SK-MEL-5 (cell line): ENCODE measurements around the gene CSKMT. TPM values are rescaled to one million over a fixed set of nuclear protein-coding genes. Genes with fewer than 3 reads are reported as not detected.
A peak's percentile ranks its signal among the peaks of the same experiment; 100 is the strongest.

ENCODE experiments used
- DNase-seq: peaks from one replicate; pipeline ENCODE4 v3.0.0-alpha.2; 2016; ENCODE audit warnings: low read depth, low spot score
- in situ Hi-C: cut with HindIII; loops from 2 replicates; pipeline ENCODE4 v1.10.0; 2016; ENCODE audit warnings: low sequenced_read_pairs, high pct_unique_total_duplicates, low pct_unique_long_range_greater_than_20kb
- small RNA-seq, 2 experiments: library from RNA; depleted of rRNA; stranded (forward); fragments of <200 nt; gene quantifications; one replicate each; pipeline ENCODE3, GENCODE V24; 2014
- total RNA-seq: library from RNA; depleted of rRNA; stranded (reverse); fragments of >200 nt; shearing (Covaris generic); gene quantifications from 2 replicates; pipeline ENCODE4 v1.2.3, GENCODE V29; 2014; rRNA removed

Gene CSKMT
- total RNA-seq, 1 experiment from 2014 or later, result 6.5 TPM

DNA sequence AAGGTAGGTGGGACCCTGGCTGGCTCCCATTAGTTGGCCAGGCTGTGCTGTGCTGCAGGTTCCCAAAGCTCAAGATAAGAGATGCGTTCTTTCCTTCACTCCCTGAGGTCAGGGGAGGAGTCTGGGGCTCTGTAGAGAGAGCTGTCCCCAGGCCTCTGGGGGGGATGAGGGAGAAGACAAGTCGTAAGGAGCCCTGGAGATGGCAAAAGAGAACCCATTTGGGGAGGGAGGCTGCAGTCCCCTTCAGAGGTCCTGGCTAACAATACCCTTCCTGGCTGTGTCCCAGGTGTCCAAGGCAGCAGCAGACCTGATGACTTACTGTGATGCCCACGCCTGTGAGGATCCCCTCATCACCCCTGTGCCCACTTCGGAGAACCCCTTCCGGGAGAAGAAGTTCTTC, 43.3 kb downstream of the CSKMT start:
- no peak for DNase-seq
- in situ Hi-C loops, result no loop called here

DNA sequence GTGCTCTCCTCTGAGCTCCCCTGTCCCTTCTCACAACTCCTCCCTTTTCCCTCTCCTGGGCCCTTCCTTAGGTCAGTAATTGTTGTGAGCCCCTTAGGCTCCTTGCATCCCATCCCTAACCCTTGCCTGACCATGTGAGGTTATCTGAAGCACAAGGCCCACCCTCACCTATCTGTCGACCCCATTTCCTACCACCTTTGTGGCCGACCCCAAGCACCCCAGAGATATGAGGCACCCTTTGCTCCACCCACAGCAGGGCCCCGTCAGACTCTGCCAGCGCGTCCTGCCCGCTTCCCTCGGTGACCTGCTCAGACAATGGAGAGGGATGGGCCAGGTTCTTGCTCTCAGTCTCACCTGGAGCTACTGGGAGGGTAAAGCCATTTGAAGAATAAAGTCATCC, 43.7 kb downstream of the CSKMT start:
- in situ Hi-C loops, result no loop called here

DNA sequence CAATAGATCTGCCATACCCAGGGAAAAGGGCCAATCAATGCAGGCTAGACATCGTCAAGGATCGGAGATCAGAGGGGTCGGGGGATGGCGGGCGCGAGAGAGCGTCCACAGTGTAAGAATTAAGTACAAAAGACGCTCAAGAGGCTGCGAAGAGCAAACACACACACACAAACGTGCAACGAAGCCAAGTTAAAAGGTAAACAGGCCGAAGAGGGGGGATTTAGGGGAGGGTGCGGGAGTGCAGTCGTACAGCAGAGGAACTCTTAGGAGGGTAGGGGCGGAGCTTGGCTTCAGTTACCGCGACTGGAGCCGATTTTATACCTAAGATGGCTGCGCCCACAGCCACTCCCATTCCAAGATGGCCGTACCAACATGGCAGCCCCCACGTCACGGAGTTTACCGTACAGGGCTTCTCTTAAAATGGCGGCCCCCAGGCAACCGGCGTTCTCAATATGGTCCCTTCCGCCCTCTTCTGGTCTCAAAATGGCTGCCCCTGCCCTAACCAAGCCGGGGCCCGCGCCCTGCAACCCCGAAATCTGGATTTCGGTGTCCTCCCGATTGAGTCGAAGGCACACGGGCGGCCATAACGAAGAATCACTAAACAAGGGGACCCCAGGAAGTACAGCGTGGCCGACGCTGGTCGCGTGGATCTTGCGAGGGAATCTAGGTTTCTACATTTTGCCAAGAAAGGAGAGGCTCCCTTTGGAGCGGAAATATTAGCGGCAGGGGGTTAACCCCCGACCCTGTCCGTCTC, 44.3 kb downstream of the CSKMT start:
- in situ Hi-C loops, result no loop called here
- DNase-seq, result peak; percentile 96

More for the DNA sequence above, 43.7 kb downstream of the CSKMT start:
- no peak for DNase-seq

DNA sequence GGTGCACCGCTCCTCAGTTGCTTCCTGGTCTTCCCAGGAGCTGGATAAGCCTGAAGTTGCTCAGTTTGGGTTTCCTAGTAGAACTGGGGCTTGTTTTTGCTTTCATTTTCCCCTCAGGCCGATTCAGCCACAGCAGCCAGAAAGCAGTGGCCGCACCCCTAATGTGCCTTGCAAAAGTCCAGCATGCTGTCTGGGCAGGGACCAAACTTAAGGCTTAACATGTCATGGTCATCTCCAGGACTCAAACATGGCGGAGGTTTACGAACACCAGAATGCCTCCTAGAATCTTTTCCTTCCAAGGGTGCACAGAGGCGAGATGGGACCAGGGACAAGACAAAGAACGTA, 44.9 kb downstream of the CSKMT start:
- DNase-seq, result no peak
- in situ Hi-C loops, result no loop called here

DNA sequence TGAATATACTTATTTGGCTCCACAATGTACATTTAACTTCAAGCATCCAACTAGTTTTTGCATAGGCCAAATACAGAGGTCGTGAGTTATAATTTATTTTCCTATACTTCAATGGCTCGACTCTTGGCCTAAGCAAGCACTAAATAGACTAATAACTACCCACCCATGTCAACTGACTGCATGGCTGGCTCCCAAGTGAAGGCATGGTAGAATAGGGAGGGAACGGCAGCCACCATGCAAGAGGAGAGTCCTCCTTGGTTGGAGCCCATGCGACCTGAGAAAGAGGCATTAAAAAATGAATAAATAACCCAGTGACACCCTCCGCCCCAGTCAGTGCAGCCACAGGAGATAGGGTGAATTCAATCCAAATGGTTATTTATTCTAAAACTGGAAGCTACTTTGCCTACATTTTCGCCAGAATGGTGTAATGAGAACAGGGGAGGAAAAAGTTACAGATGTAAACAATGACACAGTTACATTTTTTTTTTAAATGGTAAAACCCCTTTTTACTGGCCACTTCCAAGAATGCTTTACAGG, 47.2 kb downstream of the CSKMT start:
- DNase-seq, result no peak
- in situ Hi-C loops, result no loop called here

DNA sequence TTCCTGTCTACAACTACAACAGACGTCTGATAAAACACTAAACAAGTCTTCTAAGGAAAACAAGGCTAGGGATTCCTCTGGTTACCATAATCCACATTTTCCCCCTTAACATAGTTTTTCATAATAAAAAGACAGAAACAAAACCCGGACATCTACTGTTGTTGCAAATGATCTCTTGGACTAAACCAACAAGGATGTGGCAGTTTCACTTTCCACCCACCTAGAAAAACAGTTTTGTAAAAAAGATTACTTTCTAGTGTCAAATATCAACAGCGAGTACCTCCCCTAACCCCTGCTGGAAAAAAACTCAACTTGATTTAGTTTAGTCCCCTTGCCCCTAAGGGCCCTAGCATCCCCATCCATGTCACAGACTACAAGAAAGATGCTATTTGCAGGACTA, 47.7 kb downstream of the CSKMT start:
- DNase-seq, result no peak
- in situ Hi-C loops, result no loop called here

DNA sequence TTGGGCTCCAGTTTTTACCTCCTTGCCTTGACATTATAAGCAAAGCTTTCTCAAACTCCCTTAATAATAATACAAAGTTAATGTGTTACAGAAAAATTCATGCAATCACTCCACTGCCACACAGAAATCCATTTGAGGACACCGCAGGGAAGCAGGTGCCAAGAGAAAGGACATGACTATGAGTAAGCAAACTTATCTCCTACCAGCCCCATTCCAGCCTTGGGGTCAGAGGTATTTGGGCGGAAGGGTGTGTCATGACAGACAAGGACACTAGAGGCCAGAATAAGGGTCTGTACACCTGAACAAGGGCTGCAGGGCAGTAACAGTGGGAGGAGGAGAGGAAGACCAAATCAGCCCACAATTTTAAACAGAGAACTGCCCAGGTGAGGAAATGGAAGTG, 48.2 kb downstream of the CSKMT start:
- DNase-seq, result no peak
- in situ Hi-C loops, result no loop called here

DNA sequence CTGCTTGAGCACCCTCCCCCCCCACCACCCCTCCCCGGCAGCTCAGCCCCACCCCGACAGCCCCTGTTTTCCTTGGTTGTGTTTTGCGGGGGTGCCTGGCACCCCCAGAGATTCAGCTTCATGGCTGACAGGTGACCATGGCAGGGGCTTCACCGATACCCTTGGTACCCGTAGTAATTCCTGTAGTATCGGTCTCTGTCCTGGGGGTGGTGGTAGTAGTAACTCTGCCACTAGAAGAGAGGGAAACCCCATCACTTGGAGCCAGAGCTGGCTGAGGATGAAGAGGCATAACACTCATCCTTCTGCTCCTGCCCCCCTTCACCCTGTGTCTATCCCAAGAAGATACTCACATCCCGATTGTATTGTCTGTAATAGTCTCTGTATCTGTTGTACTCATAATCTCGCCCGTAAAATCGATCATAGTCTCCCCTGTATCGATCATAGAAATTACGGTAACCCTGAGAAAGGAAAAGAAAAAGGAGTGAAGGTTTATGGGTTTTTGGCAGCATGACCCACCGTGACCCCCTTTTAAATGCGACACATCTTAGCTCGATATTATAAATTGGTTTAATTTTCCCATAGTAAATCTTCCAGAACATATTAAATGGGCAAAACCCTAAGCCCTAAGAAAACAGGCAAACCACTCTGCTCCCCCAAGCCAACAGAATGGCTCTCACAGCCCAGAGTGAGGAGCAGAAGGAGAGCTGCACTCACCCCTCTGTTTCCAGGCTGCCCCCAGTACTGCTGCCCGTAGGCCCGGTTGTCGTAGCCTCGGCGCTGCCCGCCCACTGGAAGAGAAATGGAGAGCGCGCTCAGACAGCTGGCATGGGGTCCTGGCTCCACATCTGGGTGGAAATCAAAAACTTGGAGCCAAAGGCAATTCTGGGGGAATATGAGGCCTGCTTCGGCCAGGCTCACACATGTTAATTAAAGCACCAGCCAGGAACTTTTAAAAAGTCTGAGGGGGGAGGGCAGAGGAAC, 50.3 kb downstream of the CSKMT start:
- in situ Hi-C loops, result no loop called here
- DNase-seq, result no peak

DNA sequence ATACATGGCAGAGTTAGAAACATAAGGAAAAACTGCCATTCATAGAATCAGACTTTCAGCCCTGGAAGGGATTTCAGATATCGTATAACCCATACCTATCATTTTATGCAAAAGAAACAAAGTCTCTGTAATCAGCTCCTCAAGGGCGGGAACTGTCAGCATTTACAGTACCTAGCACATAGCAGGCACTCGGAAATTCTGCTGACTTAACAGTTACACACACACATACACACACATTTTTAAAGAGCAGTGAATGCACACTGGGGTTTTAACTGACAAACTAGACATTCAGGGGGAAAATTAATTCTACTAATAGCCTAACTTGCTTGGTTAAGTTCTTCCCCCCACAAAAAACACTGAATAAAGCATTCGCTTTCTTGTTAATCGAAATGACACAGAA, 51.1 kb downstream of the CSKMT start:
- DNase-seq, result no peak
- in situ Hi-C loops, result no loop called here

DNA sequence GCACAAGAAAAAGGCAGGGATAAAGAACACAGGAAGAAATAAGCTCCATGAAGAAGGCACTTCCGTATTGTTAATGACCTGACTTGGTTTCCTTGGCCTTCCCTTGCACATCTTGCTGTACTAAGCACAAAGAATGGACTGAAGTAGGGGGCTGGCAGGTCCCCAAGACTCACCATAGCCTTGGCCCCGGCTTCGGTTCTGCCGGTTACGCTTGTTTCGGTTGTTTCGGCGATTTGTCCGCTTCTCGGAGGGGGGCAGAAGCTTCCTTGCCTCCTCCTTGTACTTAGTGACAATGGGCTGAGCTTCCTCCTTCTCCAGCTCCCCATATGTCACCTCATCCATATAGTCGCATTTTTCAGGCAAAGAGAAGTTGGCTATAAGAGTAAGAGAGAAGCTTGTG, 51.7 kb downstream of the CSKMT start:
- in situ Hi-C loops, result no loop called here
- no peak for DNase-seq

Small RNA genes within 50 kb of the gene (small RNA-seq; reads per million reads assigned to genes)
- 0 reads per million in 2 experiments for gene SNORA57

Other genes starting within 250 kb of the CSKMT start
- gene SCGB1A1, start 246.3 kb upstream of the CSKMT start, total RNA-seq, result not detected in 2 replicates
- gene AHNAK, start 118.5 kb upstream of the CSKMT start, total RNA-seq, result 11.3 and 14.3 TPM in 2 replicates
- gene EEF1G, start 91.4 kb upstream of the CSKMT start, total RNA-seq, result 1,631 and 1,643 TPM in 2 replicates
- 6.0 and 7.3 TPM in 2 replicates for gene TUT1, start 73.8 kb upstream of the CSKMT start, total RNA-seq
- gene MTA2, start 63.4 kb upstream of the CSKMT start, total RNA-seq, result 55.4 and 56.3 TPM in 2 replicates
- gene EML3, start 52.5 kb upstream of the CSKMT start, total RNA-seq, result 9.1 and 9.7 TPM in 2 replicates
- 0.79 and 1.2 TPM in 2 replicates for gene ROM1, start 52.1 kb upstream of the CSKMT start, total RNA-seq
- 66.7 and 70.2 TPM in 2 replicates for gene B3GAT3, start 43.3 kb upstream of the CSKMT start, total RNA-seq
- gene GANAB, start 18.7 kb upstream of the CSKMT start, total RNA-seq, result 141 and 170 TPM in 2 replicates
- gene INTS5, start 12.0 kb upstream of the CSKMT start, total RNA-seq, result 11.8 and 14.1 TPM in 2 replicates
- gene C11orf98, start 102 bp upstream of the CSKMT start, total RNA-seq, result 48.5 and 73.7 TPM in 2 replicates
- 10.2 and 10.3 TPM in 2 replicates for gene UQCC3, start 6.4 kb downstream of the CSKMT start, total RNA-seq
- 3.6 and 3.9 TPM in 2 replicates for gene LBHD1, start 7.0 kb downstream of the CSKMT start, total RNA-seq
- 97.2 and 100 TPM in 2 replicates for gene UBXN1, start 13.8 kb downstream of the CSKMT start, total RNA-seq
- 1.1 and 1.3 TPM in 2 replicates for gene LRRN4CL, start 24.2 kb downstream of the CSKMT start, total RNA-seq
- gene BSCL2, start 42.1 kb downstream of the CSKMT start, total RNA-seq, result 90.7 and 98.1 TPM in 2 replicates
- not detected in 2 replicates for gene GNG3, start 42.4 kb downstream of the CSKMT start, total RNA-seq
- gene HNRNPUL2, start 62.1 kb downstream of the CSKMT start, total RNA-seq, result 4.1 and 5.1 TPM in 2 replicates
- 25.0 and 25.4 TPM in 2 replicates for gene TTC9C, start 63.2 kb downstream of the CSKMT start, total RNA-seq
- gene ZBTB3, start 88.8 kb downstream of the CSKMT start, total RNA-seq, result 5.0 and 5.2 TPM in 2 replicates
- 85.8 and 95.1 TPM in 2 replicates for gene POLR2G, start 96.3 kb downstream of the CSKMT start, total RNA-seq
- gene TAF6L, start 106.1 kb downstream of the CSKMT start, total RNA-seq, result 19.7 and 22.6 TPM in 2 replicates
- 83.6 and 95.0 TPM in 2 replicates for gene TMEM179B, start 122.1 kb downstream of the CSKMT start, total RNA-seq
- 23.6 and 23.9 TPM in 2 replicates for gene TMEM223, start 126.7 kb downstream of the CSKMT start, total RNA-seq
- 11.4 and 16.3 TPM in 2 replicates for gene NXF1, start 140.1 kb downstream of the CSKMT start, total RNA-seq
- 16.1 and 18.1 TPM in 2 replicates for gene STX5, start 166.7 kb downstream of the CSKMT start, total RNA-seq
- not detected in 2 replicates for gene TEX54, start 167.5 kb downstream of the CSKMT start, total RNA-seq
- gene WDR74, start 174.3 kb downstream of the CSKMT start, total RNA-seq, result 61.2 and 61.4 TPM in 2 replicates
- 734 and 765 TPM in 2 replicates for gene SLC3A2, start 215.6 kb downstream of the CSKMT start, total RNA-seq